Activated T-cell treated with anti-CD3 and anti-CD28 coated beads, Interleukin-2, amount 50 U/mL, for 1 hour (primary cell): ENCODE data around the gene BTNL9.
"Not testable (repeated sequence)": the region's sequence is repeated elsewhere in the genome, so short reads cannot be mapped to it uniquely, and the experiment has no call there.

ENCODE experiments used
- DNase-seq: peaks from one replicate; pipeline ENCODE4 v3.0.0-alpha.2; 2020

Gene BTNL9

GRCh38 chr5:181101030-181101641 lies 61.1 kb downstream of the BTNL9 start:
- DNase-seq, result not testable (repeated sequence)

DNA sequence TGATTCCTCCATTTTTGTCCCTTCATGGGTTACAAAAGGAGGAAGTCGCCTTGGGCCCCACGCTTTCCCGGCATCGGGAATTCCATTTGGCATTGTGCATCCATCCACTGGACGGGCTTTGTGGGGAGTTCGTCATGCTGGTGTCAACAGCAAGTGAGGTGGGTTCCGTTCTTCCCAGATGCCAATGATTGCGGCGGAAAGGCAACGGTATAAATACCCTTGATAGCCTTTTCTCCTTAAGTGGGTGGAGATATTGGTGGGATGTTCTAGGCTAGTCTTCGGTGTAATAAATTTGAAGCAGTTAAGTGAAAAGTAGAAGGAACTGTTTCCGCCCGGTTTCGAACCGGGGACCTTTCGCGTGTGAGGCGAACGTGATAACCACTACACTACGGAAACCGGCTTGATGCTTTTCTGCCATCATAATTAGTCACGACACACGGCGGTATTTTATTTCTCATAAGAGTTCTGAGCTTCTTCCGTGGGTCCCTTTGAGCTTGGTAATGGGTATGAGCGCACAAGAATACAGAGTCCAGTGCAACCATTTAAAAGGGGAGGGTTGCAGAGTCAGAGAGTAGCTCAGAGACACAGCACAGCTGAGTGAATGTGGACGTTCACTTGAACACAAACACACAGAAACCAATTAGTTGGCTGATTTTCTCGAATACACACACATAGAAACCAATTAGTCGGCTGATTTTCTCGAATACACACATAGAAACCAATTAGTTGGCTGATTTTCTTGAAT lies 62.0 kb downstream of the BTNL9 start:
- DNase-seq, result not testable (repeated sequence)

GRCh38 chr5:181104259-181104568 lies 64.1 kb downstream of the BTNL9 start:
- DNase-seq, result not testable (repeated sequence)

- DNase-seq, result not testable (repeated sequence)
Observed at GRCh38 chr5:181104606-181105390, 64.7 kb downstream of the BTNL9 start.

DNA sequence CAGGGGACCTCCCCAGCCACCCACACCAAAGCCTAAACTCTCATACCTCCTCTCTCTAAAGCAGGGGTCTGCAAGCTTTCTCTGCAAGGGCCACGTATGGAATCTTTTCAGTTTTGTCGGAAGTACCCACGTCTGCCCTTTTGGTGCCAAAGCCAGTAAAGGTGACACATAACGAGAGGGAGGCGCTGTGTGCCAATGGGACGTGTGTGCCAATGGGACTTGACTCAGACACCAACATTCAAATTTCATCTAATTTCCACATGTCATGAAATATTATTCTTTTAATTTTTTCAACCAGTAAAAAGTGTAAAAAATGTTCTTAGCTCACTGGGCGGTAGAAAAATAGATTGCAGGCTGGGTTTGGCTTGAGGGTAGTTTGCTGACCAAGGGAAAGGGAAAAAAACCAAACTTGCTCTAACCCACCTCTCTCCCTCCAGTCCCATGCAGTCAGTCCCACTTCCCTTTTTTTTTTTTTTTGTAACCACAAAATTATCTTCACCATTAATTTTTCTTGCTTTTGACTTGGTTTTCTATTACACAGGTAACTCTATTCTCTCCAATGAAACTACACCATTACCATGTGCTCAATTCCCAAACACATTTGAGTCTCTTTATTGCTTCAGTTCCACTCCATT lies 65.4 kb downstream of the BTNL9 start:
- no peak for DNase-seq

GRCh38 chr5:181107699-181108098 lies 67.6 kb downstream of the BTNL9 start:
- no peak for DNase-seq

GRCh38 chr5:181108578-181109165 lies 68.6 kb downstream of the BTNL9 start:
- DNase-seq, result no peak

DNA sequence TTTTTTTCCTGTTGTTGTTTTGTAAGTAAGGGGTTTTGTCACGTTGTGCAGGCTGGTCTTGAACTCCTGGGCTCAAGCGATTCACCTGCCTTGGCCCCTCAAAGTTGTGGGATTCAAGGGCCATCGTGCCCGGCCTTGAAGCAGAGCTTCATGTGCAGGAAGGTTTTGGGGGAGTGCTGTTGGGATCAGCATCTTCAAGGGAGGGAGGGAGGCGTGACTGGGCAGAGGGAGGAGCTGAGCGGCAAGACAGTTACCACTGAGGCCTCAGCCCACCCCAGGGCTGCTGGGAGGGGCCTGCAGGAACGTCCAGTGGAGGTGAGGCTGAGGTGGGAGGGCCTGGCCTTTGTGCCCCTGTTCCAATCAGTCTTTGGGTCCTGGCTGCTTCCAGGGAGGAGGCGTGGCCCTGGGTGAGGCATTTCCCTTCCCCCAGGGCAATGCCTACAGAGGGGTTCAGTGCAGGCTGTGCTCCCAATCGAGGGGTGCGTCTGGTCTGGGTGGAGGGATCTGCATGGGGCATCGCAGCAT lies 69.5 kb downstream of the BTNL9 start:
- no peak for DNase-seq

- no peak for DNase-seq
Observed at GRCh38 chr5:181111010-181111409, 70.9 kb downstream of the BTNL9 start.
